ENCODE measurements around the gene GALNT2.

The GALNT2 gene

GRCh38 chr1:230135726-230136125, 68.7 kb downstream of the GALNT2 start:
- DNase-seq, result no peak

GRCh38 chr1:230136453-230137336, 69.7 kb downstream of the GALNT2 start:
- no peak for DNase-seq

GRCh38 chr1:230137337-230137815, 70.3 kb downstream of the GALNT2 start:
- no peak for DNase-seq

- DNase-seq, result no peak
Measured at GRCh38 chr1:230138561-230139239, 71.7 kb downstream of the GALNT2 start.

GRCh38 chr1:230139315-230139714, 72.3 kb downstream of the GALNT2 start:
- no peak for DNase-seq

- DNase-seq, result no peak
Measured at GRCh38 chr1:230139741-230140140, 72.7 kb downstream of the GALNT2 start.

- no peak for DNase-seq
Measured at GRCh38 chr1:230140221-230141020, 73.4 kb downstream of the GALNT2 start.

- no peak for DNase-seq
Measured at GRCh38 chr1:230141021-230141648, 74.1 kb downstream of the GALNT2 start.

GRCh38 chr1:230141797-230142607, 75.0 kb downstream of the GALNT2 start:
- no peak for DNase-seq

- no peak for DNase-seq
Measured at GRCh38 chr1:230142608-230143210, 75.7 kb downstream of the GALNT2 start.

- no peak for DNase-seq
Measured at GRCh38 chr1:230143534-230143933, 76.5 kb downstream of the GALNT2 start.

GRCh38 chr1:230144010-230144614, 77.1 kb downstream of the GALNT2 start:
- no peak for DNase-seq

- no peak for DNase-seq
Measured at GRCh38 chr1:230144758-230145504, 77.9 kb downstream of the GALNT2 start.

GRCh38 chr1:230145505-230145899, 78.5 kb downstream of the GALNT2 start:
- DNase-seq, result no peak

GRCh38 chr1:230145953-230146476, 79.0 kb downstream of the GALNT2 start:
- no peak for DNase-seq

- no peak for DNase-seq
Measured at GRCh38 chr1:230146709-230147108, 79.7 kb downstream of the GALNT2 start.

- DNase-seq, result no peak
Measured at GRCh38 chr1:230147253-230148125, 80.5 kb downstream of the GALNT2 start.

- DNase-seq, result no peak
Measured at GRCh38 chr1:230148126-230148652, 81.2 kb downstream of the GALNT2 start.
